ENCODE results near the gene MGAT4B. TPM values are rescaled to one million over a fixed set of nuclear protein-coding genes. Genes with fewer than 3 reads are reported as not detected.
"Not testable (repeated sequence)": the region's sequence is repeated elsewhere in the genome, so short reads cannot be mapped to it uniquely, and the experiment has no call there.

Gene MGAT4B
- total RNA-seq, 4 donors from 2014 or later: 366 to 1,291 (median 1,007) TPM

DNA sequence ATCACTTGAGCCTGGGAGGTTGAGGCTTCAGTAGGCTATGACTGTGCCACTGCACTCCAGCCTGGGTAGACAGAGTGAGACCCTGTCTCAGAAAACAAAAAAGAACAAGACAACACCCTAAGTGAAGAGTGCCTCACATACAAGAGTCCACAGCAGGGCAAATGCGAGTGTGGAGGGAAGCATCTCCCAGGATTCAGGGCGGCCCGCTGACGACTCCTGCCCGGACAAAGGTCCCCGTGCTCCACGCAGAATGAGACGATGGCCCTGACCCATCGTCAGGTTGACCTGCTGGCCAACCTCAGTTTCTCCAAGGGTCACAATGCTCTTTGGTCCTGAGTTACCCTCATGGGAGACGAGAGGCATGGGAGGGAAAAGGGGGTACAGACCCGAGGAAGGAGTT lies 33.7 kb upstream of the MGAT4B start:
- Histone ChIP-seq H3K4me1 (peaks cover 0 to 11% (median 1%) of the 10 kb centered on the region in 4 donors), H3K27me3 (no peaks in the 10 kb centered on the region), H3K36me3 (peaks cover 0 to 63% (median 0%) of the 10 kb centered on the region in 3 donors), H3K4me3 (no peak overlapping the region), H3K9me3 (no peaks in the 10 kb centered on the region), H3K27ac (no peak overlapping the region)
- DNase-seq: peak in 1 of 3 donors; percentile 42
- TF ChIP-seq CTCF (IDR thresholded peaks at IDR 0.05): no peak

- peaks cover 0 to 11% (median 1%) of the 10 kb centered on the region in 4 donors for H3K4me1 ChIP-seq
- no peaks in the 10 kb centered on the region for H3K9me3 ChIP-seq
- TF ChIP-seq POLR2A (IDR thresholded peaks at IDR 0.05): no peak
- TF ChIP-seq CTCF (IDR thresholded peaks at IDR 0.05): no peak
- peaks cover 0 to 63% (median 0%) of the 10 kb centered on the region in 3 donors for H3K36me3 ChIP-seq
- no peaks in the 10 kb centered on the region for H3K27me3 ChIP-seq
- peak in 1 of 3 donors; percentile 49 for DNase-seq
- no peak overlapping the region for H3K27ac ChIP-seq
- no peak overlapping the region for H3K4me3 ChIP-seq
These were observed 32.9 kb upstream of the MGAT4B start for GRCh38 chr5:179839328-179840256.

DNA sequence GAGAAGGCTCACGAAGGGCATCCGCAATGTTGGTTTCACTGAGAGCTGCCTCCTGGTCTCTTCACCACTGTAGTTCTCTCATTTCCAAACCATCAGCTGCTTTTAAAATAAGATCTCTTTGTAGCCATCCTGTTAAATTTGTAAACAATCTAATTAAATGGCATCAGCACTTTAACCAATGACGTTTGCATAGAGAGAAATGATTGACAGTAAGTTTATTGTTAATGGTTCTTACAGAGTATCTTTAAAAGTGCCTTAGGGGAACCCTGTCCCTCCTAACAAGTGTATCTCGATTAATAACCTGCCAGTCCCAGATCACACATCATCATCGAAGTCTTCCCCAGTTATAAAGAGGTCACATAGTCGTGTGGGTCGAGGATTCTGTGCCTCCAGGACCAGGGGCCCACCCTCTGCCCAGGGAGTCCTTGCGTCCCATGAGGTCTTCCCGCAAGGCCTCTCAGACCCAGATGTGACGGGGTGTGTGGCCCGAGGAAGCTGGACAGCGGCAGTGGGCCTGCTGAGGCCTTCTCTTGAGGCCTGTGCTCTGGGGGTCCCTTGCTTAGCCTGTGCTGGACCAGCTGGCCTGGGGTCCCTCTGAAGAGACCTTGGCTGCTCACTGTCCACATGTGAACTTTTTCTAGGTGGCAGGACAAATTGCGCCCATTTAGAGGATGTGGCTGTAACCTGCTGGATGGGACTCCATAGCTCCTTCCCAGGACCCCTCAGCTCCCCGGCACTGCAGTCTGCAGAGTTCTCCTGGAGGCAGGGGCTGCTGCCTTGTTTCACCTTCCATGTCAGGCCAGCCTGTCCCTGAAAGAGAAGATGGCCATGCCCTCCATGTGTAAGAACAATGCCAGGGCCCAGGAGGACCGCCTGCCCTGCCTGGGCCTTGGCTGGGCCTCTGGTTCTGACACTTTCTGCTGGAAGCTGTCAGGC lies 30.7 kb upstream of the MGAT4B start:
- Histone ChIP-seq H3K4me1 (peaks cover 0 to 11% (median 1%) of the 10 kb centered on the region in 4 donors), H3K36me3 (peaks cover 0 to 75% (median 5%) of the 10 kb centered on the region in 3 donors), H3K27me3 (no peaks in the 10 kb centered on the region), H3K9me3 (no peaks in the 10 kb centered on the region), H3K27ac (peak overlapping the region in 3 of 4 donors; percentile 31 to 60 (median 50)), H3K4me3 (no peak overlapping the region)
- DNase-seq: peak in 1 of 3 donors; percentile 46
- TF ChIP-seq POLR2A (IDR thresholded peaks at IDR 0.05) (no peak), CTCF (IDR thresholded peaks at IDR 0.05) (no peak)

- H3K4me3 ChIP-seq: no peak overlapping the region
- TF ChIP-seq CTCF (IDR thresholded peaks at IDR 0.05): peak in 1 of 6 experiments; percentile 21
- no peak for TF ChIP-seq POLR2A (IDR thresholded peaks at IDR 0.05)
- no peaks in the 10 kb centered on the region for H3K27me3 ChIP-seq
- DNase-seq: peak in 1 of 3 donors; percentile 58
- no peaks in the 10 kb centered on the region for H3K9me3 ChIP-seq
- peak overlapping the region in 3 of 4 donors; percentile 31 to 60 (median 50) for H3K27ac ChIP-seq
- peaks cover 0 to 79% (median 5%) of the 10 kb centered on the region in 3 donors for H3K36me3 ChIP-seq
- peaks cover 0 to 11% (median 1%) of the 10 kb centered on the region in 4 donors for H3K4me1 ChIP-seq
These were observed 29.8 kb upstream of the MGAT4B start for GRCh38 chr5:179836225-179837019.

- not testable (repeated sequence) for H3K9me3 ChIP-seq, H3K27ac ChIP-seq, DNase-seq, H3K4me3 ChIP-seq, H3K27me3 ChIP-seq
- Histone ChIP-seq H3K4me1 (peaks cover 0 to 11% (median 1%) of the 10 kb centered on the region in 4 donors), H3K36me3 (peaks cover 0 to 81% (median 5%) of the 10 kb centered on the region in 3 donors)
These were observed 28.2 kb upstream of the MGAT4B start for GRCh38 chr5:179834871-179835270.

Data from Peyer's patch (tissue), 4 donors.